Measurements from ENCODE around the gene HECW1. TPM values are rescaled to one million over a fixed set of nuclear protein-coding genes. Genes with fewer than 3 reads are reported as not detected.

Gene HECW1
- total and polyA plus RNA-seq, 2 of the 13 experiments (the other 11 are each of a cell fraction or from before 2014, with no cell fraction given), result not detected

- ChIA-PET POLR2A (no interaction called here), CTCF (ENCODE audit: low intra/inter-chr PET ratio, low total read pairs) (no interaction called here)
- TF ChIP-seq ZFP90 (CRISPR knock-in tag; IDR thresholded peaks at IDR 0.05; ENCODE audit: borderline replicate concordance) (no peak), SNAPC4 (CRISPR knock-in tag; IDR thresholded peaks at IDR 0.05) (no peak)
- no peaks in the 10 kb centered on the region for H3K36me3 ChIP-seq (replicated peaks in 1 of 2; ENCODE audit: control insufficient read depth in 1 of 2, insufficient read depth in 2 of 2, low read length in 2 of 2)
- intact Hi-C loops (cut with micrococcal nuclease; ENCODE audit: unreplicated experiment), result no loop called here
- no TSS peak for BruUV-seq (replicated peaks)
- H3K9me3 ChIP-seq (ENCODE audit: low read length), result no peaks in the 10 kb centered on the region
- in situ Hi-C loops (cut with HindIII; ENCODE audit: extremely low pct_ligation_motif_present, low pct_unique_long_range_greater_than_20kb), result loop anchor here (10.0 kb wide), 1 partner anchor 161 kb away; no protein-coding TSS in a partner anchor
- WGBS (ENCODE audit: low lambda C conversion rate), result 4% methylated on average over 3 of the region's 3 CpGs
- DNase-seq (ENCODE audit: low spot score) (no peak), FAIRE-seq (no peak), ATAC-seq (no peak)
- no peak overlapping the region for H3K27ac ChIP-seq (ENCODE audit: extremely low read length, insufficient read depth, low read length)
- no peak overlapping the region for H3K4me2 ChIP-seq (ENCODE audit: low read depth, low read length)
- no peaks in the 10 kb centered on the region for H4K20me1 ChIP-seq (ENCODE audit: insufficient read depth, low read length)
- H3K27me3 ChIP-seq (ENCODE audit: control insufficient read depth in 1 of 2, insufficient read depth in 2 of 2, low read length in 2 of 2), result 0 out of 5 replicates have a peak, but pooled peaks cover 0 to 4% of the 10 kb centered on the region in 2 experiments
- H3K4me1 ChIP-seq (ENCODE audit: insufficient read depth, low read length), result no peaks in the 10 kb centered on the region
- no peak overlapping the region for H3K4me3 ChIP-seq (replicated peaks in 1 of 3; ENCODE audit: insufficient read depth in 1 of 3, low read depth in 2 of 3, low read length in 3 of 3)
- H3K9ac ChIP-seq (ENCODE audit: insufficient read depth, low read depth, low read length), result no peak overlapping the region
- H2AFZ ChIP-seq (ENCODE audit: low read length), result no peak overlapping the region
- H3K79me2 ChIP-seq (ENCODE audit: insufficient read depth, low read length), result no peaks in the 10 kb centered on the region
These were observed 6.8 kb upstream of the HECW1 start for GRCh38 chr7:43105521-43106120.

Measured in HepG2 (cell line).